GF-D8 (cell line): ENCODE measurements around the gene ZNF215.
"Not testable (repeated sequence)": the region's sequence is repeated elsewhere in the genome, so short reads cannot be mapped to it uniquely, and the experiment has no call there.

Experiments used
- DNase-seq: peaks from one replicate; lab custom pipeline; 2025; lab: John Stamatoyannopoulos, UW

The ZNF215 gene

DNA sequence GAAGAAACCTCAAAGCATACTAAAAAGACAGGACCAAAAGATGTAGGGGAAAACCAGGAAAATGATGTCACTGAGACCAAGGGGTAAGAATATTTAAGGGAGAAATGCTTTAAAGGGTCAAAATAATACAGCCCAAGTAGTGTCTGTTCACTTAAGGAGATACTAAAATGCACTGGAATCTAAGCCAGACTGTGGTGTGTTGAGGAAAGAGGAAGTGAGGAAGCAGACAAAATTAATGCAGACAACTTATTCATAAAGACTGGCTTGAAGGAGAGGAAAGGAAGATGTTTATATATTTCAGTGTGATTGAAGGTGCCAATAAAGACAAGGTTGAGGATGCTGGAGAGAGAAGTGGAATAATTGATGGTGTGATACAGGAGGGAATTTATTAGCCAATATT is 15.7 kb downstream of the ZNF215 start:
- no peak for DNase-seq

- no peak for DNase-seq
Measured at GRCh38 chr11:6943131-6943530, 16.9 kb downstream of the ZNF215 start.

- not testable (repeated sequence) for DNase-seq
Measured at GRCh38 chr11:6954248-6954647, 28.0 kb downstream of the ZNF215 start.

- DNase-seq: no peak
Measured at GRCh38 chr11:6962141-6962540, 35.9 kb downstream of the ZNF215 start.

- DNase-seq: no peak
Measured at GRCh38 chr11:6962673-6963072, 36.4 kb downstream of the ZNF215 start.

DNA sequence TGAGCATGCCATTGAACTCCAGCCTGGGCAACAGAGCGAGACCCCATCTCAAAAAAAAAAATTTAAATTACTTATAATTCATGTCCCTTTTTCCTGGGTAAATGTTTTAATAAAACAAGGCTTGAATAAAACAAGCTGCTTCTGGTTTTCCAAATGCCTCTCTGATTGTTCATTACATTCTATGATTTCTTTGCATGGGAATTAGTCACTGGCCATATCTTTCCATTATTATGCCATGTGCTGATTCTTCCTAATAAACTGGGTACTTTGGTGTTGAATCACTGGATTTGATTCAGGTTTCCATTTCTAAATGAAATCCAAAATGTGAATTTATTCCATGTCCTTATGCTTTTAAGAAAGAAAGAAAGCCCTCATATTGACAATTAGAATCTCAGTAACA is 42.6 kb downstream of the ZNF215 start:
- no peak for DNase-seq

- DNase-seq: not testable (repeated sequence)
Measured at GRCh38 chr11:6969854-6970253, 43.6 kb downstream of the ZNF215 start.

- DNase-seq: no peak
Measured at GRCh38 chr11:6979365-6979764, 53.1 kb downstream of the ZNF215 start.

- DNase-seq: no peak
Measured at GRCh38 chr11:6986487-6986886, 60.3 kb downstream of the ZNF215 start.

- no peak for DNase-seq
Measured at GRCh38 chr11:6988506-6988905, 62.3 kb downstream of the ZNF215 start.

- no peak for DNase-seq
Measured at GRCh38 chr11:6991227-6991626, 65.0 kb downstream of the ZNF215 start.

DNA sequence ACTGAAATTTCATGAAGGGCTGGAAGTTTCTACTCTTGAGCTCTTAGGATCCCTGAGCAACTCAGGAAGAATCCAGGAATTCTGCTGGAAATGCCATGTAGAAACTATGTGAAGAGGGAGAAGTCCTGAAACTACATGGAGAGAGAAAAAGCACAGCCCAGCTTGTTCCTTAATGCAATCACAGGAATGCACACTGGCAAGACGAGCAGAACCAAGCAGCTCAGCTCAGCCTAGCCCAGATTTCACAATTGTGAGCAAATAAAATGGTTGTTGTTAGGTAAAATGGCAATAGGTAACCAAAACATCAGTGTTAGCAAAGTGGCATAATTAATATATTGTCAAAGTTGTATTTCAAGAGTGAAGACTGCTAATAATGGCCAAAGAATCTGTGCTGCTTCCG is 65.8 kb downstream of the ZNF215 start:
- no peak for DNase-seq

GRCh38 chr11:6992457-6993417 is 66.5 kb downstream of the ZNF215 start:
- no peak for DNase-seq

GRCh38 chr11:6995703-6996102 is 69.5 kb downstream of the ZNF215 start:
- DNase-seq: no peak

DNA sequence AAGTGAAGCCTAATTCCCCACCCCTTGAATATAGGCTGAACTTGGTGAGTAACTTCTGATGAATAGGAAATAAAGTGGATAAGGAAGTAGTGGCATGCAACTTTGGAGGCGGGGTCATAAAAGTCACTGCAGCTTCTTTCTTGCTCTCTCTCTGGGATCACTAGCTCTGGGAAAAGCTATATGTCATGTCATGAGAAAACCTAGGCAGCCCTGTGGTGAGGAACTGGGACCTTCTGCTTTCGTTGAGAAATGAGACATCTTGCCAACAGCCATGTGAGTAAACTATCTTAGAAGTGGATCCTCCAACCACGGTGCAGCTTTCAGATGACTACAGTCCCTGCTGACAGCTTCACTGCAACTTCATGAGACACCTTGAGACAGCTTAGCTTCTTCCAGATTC is 78.3 kb downstream of the ZNF215 start:
- no peak for DNase-seq
